ENCODE results near the gene RMND5B. TPM values are rescaled to one million over a fixed set of nuclear protein-coding genes. Genes with fewer than 3 reads are reported as not detected.

The RMND5B gene
- total and polyA plus RNA-seq, 5 experiments from 2014 or later = 24.9 to 39.0 (median 33.8) TPM

- Mint-ChIP-seq H3K4me3 (peak overlapping the region; percentile 85 to 98 (median 94)), H3K9me3 (no peaks in the 10 kb centered on the region), H3K4me1 (peaks cover 25 to 58% (median 54%) of the 10 kb centered on the region in 4 donors), H3K36me3 (no peaks in the 10 kb centered on the region), H3K27me3 (peaks cover 0 to 3% (median 0%) of the 10 kb centered on the region in 5 donors), H3K27ac (peak overlapping the region; percentile 70 to 98 (median 96))
- ATAC-seq = peak; percentile 27 to 29
- POLR2A ChIA-PET = interaction anchor here (0.5 to 3.7 kb wide), 13 partner anchors 8 to 689 kb away, joined by 3 to 37 read pairs (median 7); partner anchors contain the start of genes GRK6, HNRNPAB, NHP2 and RMND5B
- peak in 5 of 10 donors; percentile 33 to 61 (median 37) for DNase-seq
Observed at GRCh38 chr5:178115136-178115813, 15.5 kb upstream of the RMND5B start.

DNA sequence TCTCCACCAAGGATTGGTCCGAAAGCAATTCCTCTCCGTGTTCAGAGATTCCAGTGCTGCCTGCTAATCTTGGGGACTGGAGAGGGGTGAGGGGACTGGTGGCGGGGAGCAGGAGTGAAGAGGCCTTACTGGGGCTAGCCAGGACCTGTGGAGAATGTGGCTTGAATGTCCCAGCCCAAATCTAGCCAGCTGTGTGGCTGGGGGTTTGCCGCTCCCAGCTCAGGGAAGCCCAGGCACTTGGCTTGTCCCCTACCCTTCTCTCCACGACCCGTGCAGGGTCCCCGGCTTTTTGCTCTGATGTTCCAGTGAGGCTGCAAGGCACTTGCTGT is 15.0 kb upstream of the RMND5B start:
- peak overlapping the region; percentile 85 to 98 (median 94) for H3K4me3 Mint-ChIP-seq

GRCh38 chr5:178116143-178116885 is 14.5 kb upstream of the RMND5B start:
- Mint-ChIP-seq H3K9me3 (no peaks in the 10 kb centered on the region), H3K27ac (peak overlapping the region; percentile 83 to 98 (median 96)), H3K4me1 (peaks cover 25 to 66% (median 61%) of the 10 kb centered on the region in 4 donors), H3K4me3 (peak overlapping the region; percentile 85 to 98 (median 94)), H3K36me3 (peaks cover 0 to 6% (median 0%) of the 10 kb centered on the region in 3 donors), H3K27me3 (no peaks in the 10 kb centered on the region)
- ATAC-seq = peak; percentile 61 to 75
- peak; percentile 68 to 92 (median 86) for DNase-seq
- POLR2A ChIA-PET = interaction anchor here (0.5 to 3.7 kb wide), 7 partner anchors 10 to 88 kb away, joined by 3 to 37 read pairs (median 8); partner anchors contain the start of genes HNRNPAB, NHP2 and RMND5B

More for the DNA sequence above, 15.0 kb upstream of the RMND5B start:
- Mint-ChIP-seq H3K9me3 (no peaks in the 10 kb centered on the region), H3K27me3 (no peaks in the 10 kb centered on the region), H3K4me1 (peaks cover 23 to 63% (median 57%) of the 10 kb centered on the region in 4 donors), H3K27ac (peak overlapping the region; percentile 70 to 98 (median 96)), H3K36me3 (peaks cover 0 to 1% (median 0%) of the 10 kb centered on the region in 3 donors)
- no peak for ATAC-seq
- peak in 2 of 10 donors; percentile 28 to 41 for DNase-seq
- POLR2A ChIA-PET = interaction anchor here (0.5 to 3.7 kb wide), 12 partner anchors 9 to 689 kb away, joined by 3 to 37 read pairs (median 6); partner anchors contain the start of genes GRK6, HNRNPAB, NHP2 and RMND5B

GRCh38 chr5:178117923-178118701 is 12.7 kb upstream of the RMND5B start:
- H3K27ac Mint-ChIP-seq = peak overlapping the region in 5 of 10 donors; percentile 35 to 88 (median 79)
- POLR2A ChIA-PET = interaction anchor here (0.6 to 3.1 kb wide), 5 partner anchors 8 to 45 kb away, joined by 3 to 22 read pairs (median 5); no protein-coding TSS in a partner anchor

DNA sequence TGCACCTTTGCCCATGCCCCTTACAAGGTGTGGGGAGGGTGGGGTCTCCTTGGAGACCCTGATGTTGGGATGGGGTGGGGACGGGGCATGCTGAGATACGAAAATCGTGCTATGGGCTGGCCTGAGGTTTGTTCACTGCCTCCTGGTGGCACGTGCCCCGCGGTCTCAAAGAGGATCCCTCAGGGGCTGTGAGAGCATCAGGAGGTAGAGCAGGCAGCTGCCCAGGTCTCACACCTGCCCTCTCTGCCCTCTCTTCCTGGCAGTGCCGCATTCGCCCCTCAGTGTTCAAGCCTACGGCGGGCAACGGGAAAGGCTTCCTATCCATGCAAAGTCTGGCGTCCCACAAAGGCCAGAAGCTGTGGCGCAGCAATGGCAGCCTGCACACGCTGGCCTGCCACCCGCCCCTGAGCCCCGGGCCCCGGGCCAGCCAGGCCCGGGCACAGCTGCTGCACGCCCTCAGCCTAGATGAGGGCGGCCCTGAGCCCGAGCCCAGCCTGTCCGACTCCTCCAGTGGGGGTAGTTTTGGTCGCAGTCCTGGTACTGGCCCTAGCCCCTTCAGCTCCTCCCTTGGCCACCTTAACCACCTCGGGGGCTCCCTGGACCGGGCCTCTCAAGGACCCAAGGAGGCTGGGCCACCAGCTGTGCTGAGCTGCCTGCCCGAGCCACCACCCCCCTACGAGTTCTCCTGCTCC is 10.8 kb upstream of the RMND5B start:
- Mint-ChIP-seq H3K4me3 (peak overlapping the region in 1 of 10 donors; percentile 73), H3K27ac (peak overlapping the region in 3 of 10 donors; percentile 14 to 61 (median 30)), H3K36me3 (peaks cover 0 to 22% (median 0%) of the 10 kb centered on the region in 3 donors), H3K4me1 (peaks cover 24 to 84% (median 71%) of the 10 kb centered on the region in 4 donors), H3K9me3 (no peaks in the 10 kb centered on the region), H3K27me3 (no peaks in the 10 kb centered on the region)
- POLR2A ChIA-PET = interaction anchor here (0.6 to 2.8 kb wide), 10 partner anchors 9 to 44 kb away, joined by 5 to 12 read pairs (median 6); partner anchors contain the start of genes NHP2 and RMND5B
- ATAC-seq (no peak), DNase-seq (no peak)

More at GRCh38 chr5:178117923-178118701, 12.7 kb upstream of the RMND5B start:
- Mint-ChIP-seq H3K4me1 (peaks cover 24 to 73% (median 68%) of the 10 kb centered on the region in 4 donors), H3K9me3 (no peaks in the 10 kb centered on the region), H3K27me3 (no peaks in the 10 kb centered on the region), H3K36me3 (peaks cover 0 to 13% (median 0%) of the 10 kb centered on the region in 3 donors), H3K4me3 (peak overlapping the region in 8 of 10 donors; percentile 22 to 62 (median 47))
- no peak for ATAC-seq
- DNase-seq = no peak

- H3K27ac Mint-ChIP-seq = peak overlapping the region; percentile 30 to 95 (median 83)
- no peaks in the 10 kb centered on the region for H3K27me3 Mint-ChIP-seq
- peaks cover 22 to 80% (median 69%) of the 10 kb centered on the region in 4 donors for H3K4me1 Mint-ChIP-seq
- peak; percentile 70 to 82 for ATAC-seq
- POLR2A ChIA-PET = interaction anchor here (0.6 to 2.8 kb wide), 16 partner anchors 9 to 689 kb away, joined by 3 to 12 read pairs (median 6); partner anchors contain the start of genes HNRNPAB, NHP2 and RMND5B
- peaks cover 0 to 22% (median 0%) of the 10 kb centered on the region in 3 donors for H3K36me3 Mint-ChIP-seq
- peak overlapping the region; percentile 58 to 83 (median 72) for H3K4me3 Mint-ChIP-seq
- H3K9me3 Mint-ChIP-seq = no peaks in the 10 kb centered on the region
- peak; percentile 73 to 95 (median 86) for DNase-seq
Observed at GRCh38 chr5:178120607-178121357, 10.0 kb upstream of the RMND5B start.

DNA sequence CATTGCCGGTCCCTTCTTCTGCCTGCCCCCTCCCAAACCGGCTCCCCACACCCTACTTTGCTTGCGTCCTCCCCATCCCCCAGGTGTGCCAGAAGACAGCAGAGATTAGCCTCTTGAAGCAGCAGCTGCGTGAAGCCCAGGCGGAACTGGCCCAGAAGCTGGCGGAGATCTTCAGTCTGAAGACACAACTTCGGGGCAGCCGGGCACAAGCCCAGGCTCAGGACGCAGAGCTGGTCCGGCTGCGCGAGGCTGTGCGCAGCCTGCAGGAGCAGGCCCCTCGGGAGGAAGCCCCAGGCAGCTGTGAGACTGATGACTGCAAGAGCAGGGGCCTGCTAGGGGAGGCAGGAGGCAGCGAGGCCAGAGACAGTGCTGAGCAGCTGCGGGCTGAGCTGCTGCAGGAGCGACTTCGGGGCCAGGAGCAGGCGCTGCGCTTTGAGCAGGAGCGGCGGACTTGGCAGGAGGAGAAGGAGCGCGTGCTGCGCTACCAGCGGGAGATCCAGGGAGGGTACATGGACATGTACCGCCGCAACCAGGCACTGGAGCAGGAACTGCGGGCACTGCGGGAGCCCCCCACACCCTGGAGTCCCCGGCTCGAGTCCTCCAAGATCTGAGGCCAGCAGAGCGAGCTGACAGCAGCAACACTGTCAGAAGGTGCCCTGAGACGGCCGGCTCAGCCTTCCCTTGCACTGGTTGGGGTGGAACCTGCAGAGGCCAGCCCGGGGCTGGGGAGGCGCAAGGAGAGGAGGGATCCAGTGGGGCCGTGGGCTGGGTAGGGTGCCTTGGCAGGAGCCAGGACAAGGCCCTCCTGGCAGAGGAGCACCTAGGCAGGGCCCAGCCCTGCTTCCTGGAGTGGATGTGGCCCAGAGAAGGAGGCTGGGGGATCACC is 9.2 kb upstream of the RMND5B start:
- H3K4me3 Mint-ChIP-seq = peak overlapping the region; percentile 58 to 83 (median 72)
- no peaks in the 10 kb centered on the region for H3K9me3 Mint-ChIP-seq
- H3K36me3 Mint-ChIP-seq = peaks cover 0 to 25% (median 0%) of the 10 kb centered on the region in 3 donors
- POLR2A ChIA-PET = interaction anchor here (0.6 to 2.8 kb wide), 15 partner anchors 8 to 690 kb away, joined by 3 to 12 read pairs (median 7); partner anchors contain the start of genes HNRNPAB, NHP2 and RMND5B
- peak overlapping the region; percentile 30 to 95 (median 74) for H3K27ac Mint-ChIP-seq
- DNase-seq = no peak
- no peak for ATAC-seq
- no peaks in the 10 kb centered on the region for H3K27me3 Mint-ChIP-seq
- H3K4me1 Mint-ChIP-seq = peaks cover 21 to 79% (median 63%) of the 10 kb centered on the region in 4 donors

GRCh38 chr5:178122346-178122745 is 8.5 kb upstream of the RMND5B start:
- H3K4me1 Mint-ChIP-seq = peaks cover 20 to 81% (median 60%) of the 10 kb centered on the region in 4 donors
- H3K4me3 Mint-ChIP-seq = peak overlapping the region in 2 of 10 donors; percentile 18 to 73
- ATAC-seq (no peak), DNase-seq (no peak)
- POLR2A ChIA-PET = interaction anchor here (1.6 to 2.2 kb wide), 4 partner anchors 8 to 24 kb away, joined by 3 to 8 read pairs (median 6); partner anchors contain the start of genes N4BP3 and RMND5B
- no peaks in the 10 kb centered on the region for H3K27me3 Mint-ChIP-seq
- peaks cover 0 to 25% (median 0%) of the 10 kb centered on the region in 3 donors for H3K36me3 Mint-ChIP-seq
- H3K27ac Mint-ChIP-seq = peak overlapping the region in 3 of 10 donors; percentile 40 to 65 (median 47)
- no peaks in the 10 kb centered on the region for H3K9me3 Mint-ChIP-seq

GRCh38 chr5:178123094-178123965 is 7.5 kb upstream of the RMND5B start:
- H3K4me3 Mint-ChIP-seq = peak overlapping the region in 3 of 10 donors; percentile 33 to 65 (median 58)
- peaks cover 0 to 25% (median 0%) of the 10 kb centered on the region in 3 donors for H3K36me3 Mint-ChIP-seq
- H3K27me3 Mint-ChIP-seq = no peaks in the 10 kb centered on the region
- POLR2A ChIA-PET = interaction anchor here (0.7 to 2.2 kb wide), 6 partner anchors 8 to 83 kb away, joined by 3 to 8 read pairs (median 5); partner anchors contain the start of genes N4BP3, NHP2 and RMND5B
- H3K27ac Mint-ChIP-seq = peak overlapping the region in 8 of 10 donors; percentile 16 to 79 (median 61)
- H3K4me1 Mint-ChIP-seq = peaks cover 20 to 79% (median 56%) of the 10 kb centered on the region in 4 donors
- no peaks in the 10 kb centered on the region for H3K9me3 Mint-ChIP-seq
- ATAC-seq (no peak), DNase-seq (no peak)
